Keratinocyte (primary cell): ENCODE data around the gene DCAKD.

Experiments used
- EZH2 ChIP-seq: IDR thresholded peaks from one replicate; pipeline ENCODE4 v1.6.1; 2012; ENCODE audit warnings: inconsistent platforms, mild to moderate bottlenecking, low read length, moderate library complexity
- TF ChIP-seq, protein P1 (sequence below), 3 experiments: IDR thresholded peaks in 1 of 3; conservative IDR thresholded peaks in 1 of 3; optimal IDR thresholded peaks in 1 of 3; 2 replicates in 2 of 3; 3 replicates in 1 of 3; pipeline versions ENCODE3 to v1.5.1; 2011; ENCODE audit warnings: low read length in 3 of 3, mild to moderate bottlenecking in 3 of 3, moderate library complexity in 2 of 3, control low read depth in 1 of 3, inconsistent platforms in 1 of 3; ENCODE audit not compliant: insufficient read depth in 2 of 3; ENCODE audit errors: extremely low read depth in 1 of 3

DNA sequence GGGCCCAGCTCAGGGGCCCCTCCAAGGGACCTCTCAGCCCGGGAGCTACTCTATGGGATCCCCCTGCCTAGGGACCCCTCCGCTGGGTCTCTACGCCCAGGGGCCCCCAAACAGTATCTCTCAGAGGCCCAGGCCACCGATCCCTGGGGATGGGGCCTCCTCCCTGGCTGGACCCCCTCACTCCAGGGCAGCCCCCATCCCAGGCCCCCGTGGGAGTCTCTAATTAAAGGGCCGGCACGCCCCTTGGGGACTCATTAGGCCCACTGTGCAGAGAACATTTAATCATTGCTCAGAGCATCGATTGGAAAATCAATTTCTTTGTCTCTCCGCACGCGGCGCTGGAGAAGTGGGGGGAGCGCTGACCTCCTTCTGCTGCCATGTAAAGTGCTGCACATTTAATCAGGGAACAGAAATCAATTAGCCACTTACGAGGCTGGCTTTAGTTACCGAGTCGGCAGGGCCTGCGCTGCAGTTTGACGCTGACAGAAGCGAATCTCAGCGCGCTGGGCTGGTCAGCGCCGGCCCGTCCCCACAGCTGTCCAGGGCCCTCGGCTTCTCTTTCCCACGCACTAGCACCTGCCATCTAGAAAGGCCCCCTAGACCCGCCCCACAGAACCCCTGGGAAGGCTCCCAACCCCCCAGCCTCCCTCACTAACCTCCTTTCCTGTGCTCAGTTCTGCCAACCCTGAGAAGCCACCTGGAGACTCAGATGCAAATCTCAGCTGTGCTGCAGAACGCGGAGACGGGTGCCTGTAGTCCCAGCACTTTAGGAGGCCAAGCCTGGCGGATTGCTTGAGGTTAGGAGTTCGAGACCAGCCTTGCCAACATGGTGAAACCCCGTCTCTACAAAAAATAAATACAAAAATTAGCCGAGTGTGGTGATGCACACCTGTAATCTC, 63.1 kb downstream of the DCAKD start:
- TF ChIP-seq, protein P1, sequence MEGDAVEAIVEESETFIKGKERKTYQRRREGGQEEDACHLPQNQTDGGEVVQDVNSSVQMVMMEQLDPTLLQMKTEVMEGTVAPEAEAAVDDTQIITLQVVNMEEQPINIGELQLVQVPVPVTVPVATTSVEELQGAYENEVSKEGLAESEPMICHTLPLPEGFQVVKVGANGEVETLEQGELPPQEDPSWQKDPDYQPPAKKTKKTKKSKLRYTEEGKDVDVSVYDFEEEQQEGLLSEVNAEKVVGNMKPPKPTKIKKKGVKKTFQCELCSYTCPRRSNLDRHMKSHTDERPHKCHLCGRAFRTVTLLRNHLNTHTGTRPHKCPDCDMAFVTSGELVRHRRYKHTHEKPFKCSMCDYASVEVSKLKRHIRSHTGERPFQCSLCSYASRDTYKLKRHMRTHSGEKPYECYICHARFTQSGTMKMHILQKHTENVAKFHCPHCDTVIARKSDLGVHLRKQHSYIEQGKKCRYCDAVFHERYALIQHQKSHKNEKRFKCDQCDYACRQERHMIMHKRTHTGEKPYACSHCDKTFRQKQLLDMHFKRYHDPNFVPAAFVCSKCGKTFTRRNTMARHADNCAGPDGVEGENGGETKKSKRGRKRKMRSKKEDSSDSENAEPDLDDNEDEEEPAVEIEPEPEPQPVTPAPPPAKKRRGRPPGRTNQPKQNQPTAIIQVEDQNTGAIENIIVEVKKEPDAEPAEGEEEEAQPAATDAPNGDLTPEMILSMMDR (optimal IDR thresholded peaks at IDR 0.05 in 1 of 3, IDR thresholded peaks at IDR 0.05 in 1 of 3, conservative IDR thresholded peaks at IDR 0.05 in 1 of 3; ENCODE audit: extremely low read depth in 1 of 3, insufficient read depth in 2 of 3, low read length in 3 of 3) = no peak
- no peak for TF ChIP-seq EZH2
